Ovary (tissue), 3 donors: Measurements from ENCODE around the gene S100A14.

ENCODE experiments used
- EP300 ChIP-seq: sonication (generic); formaldehyde crosslinking; IDR thresholded peaks from one replicate; pipeline ENCODE4 v1.6.1; 2017; ENCODE audit warnings: antibody characterized with exemption
- POLR2A ChIP-seq: fragments of 450-650 bp; IDR thresholded peaks from one replicate; pipeline ENCODE4 v1.6.1; 2017; ENCODE audit warnings: antibody characterized with exemption, mild to moderate bottlenecking, moderate library complexity
- TF ChIP-seq, protein P1 (sequence below), 3 donors: fragments of 450-650 bp in 2 of 3; fragments of 200-600 bp in 1 of 3; IDR thresholded peaks; one replicate each; pipeline versions ENCODE4 v1.5.1 to v1.8.0; 2016 to 2022; ENCODE audit warnings: antibody characterized with exemption in 3 of 3, mild to moderate bottlenecking in 1 of 3
- donor health status: DM: no; HTN: no; CAD: no.

DNA sequence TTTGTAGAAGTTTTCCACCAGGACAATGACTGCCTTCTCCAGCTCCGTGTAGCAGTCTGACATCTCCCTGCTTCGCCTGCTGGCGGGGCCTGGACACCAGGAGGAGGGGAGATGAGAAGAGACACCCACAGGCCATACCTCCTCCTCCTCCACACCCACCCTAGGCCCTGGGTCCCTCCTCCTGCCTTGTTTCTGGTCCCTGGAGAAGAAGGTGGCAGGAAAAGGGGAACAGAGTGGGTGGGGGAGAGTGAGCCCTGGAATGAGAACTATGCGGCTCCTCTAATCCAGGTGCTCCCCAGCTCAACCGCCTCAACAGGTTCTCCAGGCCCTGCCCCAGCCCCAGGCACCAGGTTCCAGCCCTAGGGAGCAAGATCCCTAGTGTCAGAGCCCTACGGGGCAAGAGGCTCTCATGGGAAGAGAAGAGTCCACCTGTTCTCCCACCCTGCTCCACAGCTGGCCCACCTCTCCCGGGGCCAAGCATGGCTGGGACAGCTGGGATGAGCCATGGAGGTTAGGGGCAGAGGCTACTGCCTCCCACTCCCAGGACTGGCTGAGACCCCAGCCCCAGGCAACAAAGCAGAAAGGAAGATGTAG lies 7.9 kb downstream of the S100A14 start:
- TF ChIP-seq, protein P1, sequence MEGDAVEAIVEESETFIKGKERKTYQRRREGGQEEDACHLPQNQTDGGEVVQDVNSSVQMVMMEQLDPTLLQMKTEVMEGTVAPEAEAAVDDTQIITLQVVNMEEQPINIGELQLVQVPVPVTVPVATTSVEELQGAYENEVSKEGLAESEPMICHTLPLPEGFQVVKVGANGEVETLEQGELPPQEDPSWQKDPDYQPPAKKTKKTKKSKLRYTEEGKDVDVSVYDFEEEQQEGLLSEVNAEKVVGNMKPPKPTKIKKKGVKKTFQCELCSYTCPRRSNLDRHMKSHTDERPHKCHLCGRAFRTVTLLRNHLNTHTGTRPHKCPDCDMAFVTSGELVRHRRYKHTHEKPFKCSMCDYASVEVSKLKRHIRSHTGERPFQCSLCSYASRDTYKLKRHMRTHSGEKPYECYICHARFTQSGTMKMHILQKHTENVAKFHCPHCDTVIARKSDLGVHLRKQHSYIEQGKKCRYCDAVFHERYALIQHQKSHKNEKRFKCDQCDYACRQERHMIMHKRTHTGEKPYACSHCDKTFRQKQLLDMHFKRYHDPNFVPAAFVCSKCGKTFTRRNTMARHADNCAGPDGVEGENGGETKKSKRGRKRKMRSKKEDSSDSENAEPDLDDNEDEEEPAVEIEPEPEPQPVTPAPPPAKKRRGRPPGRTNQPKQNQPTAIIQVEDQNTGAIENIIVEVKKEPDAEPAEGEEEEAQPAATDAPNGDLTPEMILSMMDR (IDR thresholded peaks at IDR 0.05) = no peak
- TF ChIP-seq EP300 (no peak), POLR2A (no peak)
